ENCODE measurements around the gene CENPF.
"Not testable (repeated sequence)": the region's sequence is repeated elsewhere in the genome, so short reads cannot be mapped to it uniquely, and the experiment has no call there.

Gene CENPF

DNA sequence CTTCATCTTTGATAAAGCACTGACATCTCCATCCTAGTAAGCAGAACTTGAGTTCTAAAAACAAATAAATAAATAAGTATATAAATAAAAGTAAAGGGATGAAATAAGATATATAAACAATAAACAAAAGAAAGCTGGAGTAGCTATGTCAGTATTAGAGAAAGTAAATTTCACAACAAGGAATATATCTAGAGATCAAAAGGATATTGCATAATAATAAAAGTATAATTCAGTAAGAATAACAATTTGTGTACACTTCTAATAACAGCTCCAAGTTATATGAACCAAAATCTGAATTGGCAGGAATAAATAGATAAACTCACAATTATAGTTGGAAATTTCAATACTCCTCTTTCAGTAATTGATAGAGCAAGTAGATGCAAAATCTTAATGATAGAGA is 9.8 kb upstream of the CENPF start:
- Histone ChIP-seq H2BK15ac (ENCODE audit: low read length) (no peak overlapping the region), H2AK5ac (ENCODE audit: low read depth, low read length) (no peak overlapping the region), H3K27me3 (ENCODE audit: control insufficient read depth in 3 of 3, insufficient read depth in 3 of 3, low read depth in 1 of 3, low read length in 3 of 3) (peaks cover 0 to 4% (median 0%) of the 10 kb centered on the region in 3 experiments), H2BK12ac (ENCODE audit: low read length) (no peak overlapping the region), H4K91ac (ENCODE audit: low read depth, low read length, poor library complexity) (no peak overlapping the region), H3K9me3 (replicated peaks in 1 of 2; ENCODE audit: control insufficient read depth in 2 of 2, insufficient read depth in 1 of 2, low read depth in 1 of 2, low read length in 2 of 2) (no peaks in the 10 kb centered on the region), H3K4ac (ENCODE audit: low read length) (no peak overlapping the region), H3K36me3 (replicated peaks in 1 of 2; ENCODE audit: control insufficient read depth in 2 of 2, insufficient read depth in 2 of 2, low read length in 2 of 2) (no peaks in the 10 kb centered on the region), H3K14ac (ENCODE audit: low read length) (no peak overlapping the region), H2BK5ac (ENCODE audit: low read length) (no peak overlapping the region), H3K9ac (ENCODE audit: low read depth, low read length, poor library complexity) (no peak overlapping the region), H3K18ac (ENCODE audit: low read length) (no peak overlapping the region), H3K23ac (ENCODE audit: low read depth, low read length, poor library complexity) (no peak overlapping the region), H2BK120ac (ENCODE audit: low read depth, low read length) (no peak overlapping the region), H3K4me2 (ENCODE audit: insufficient read depth, low read length, poor library complexity, severe bottlenecking) (no peak overlapping the region), H4K8ac (ENCODE audit: low read depth, low read length) (no peak overlapping the region), H2AFZ (ENCODE audit: low read length) (no peak overlapping the region), H3K4me3 (ENCODE audit: low read length in 2 of 2) (no peak overlapping the region), H3K4me1 (ENCODE audit: control insufficient read depth in 2 of 2, insufficient read depth in 1 of 2, low read depth in 1 of 2, low read length in 2 of 2) (no peaks in the 10 kb centered on the region), H3K27ac (replicated peaks; ENCODE audit: low read length) (no peak overlapping the region), H3K79me1 (ENCODE audit: low read depth, low read length) (no peaks in the 10 kb centered on the region)
- no peak for DNase-seq (ENCODE audit: low spot score)

- Histone ChIP-seq H3K23ac (ENCODE audit: low read depth, low read length, poor library complexity) (no peak overlapping the region), H3K4me3 (ENCODE audit: low read length in 2 of 2) (peak overlapping the region; percentile 99), H3K36me3 (replicated peaks in 1 of 2; ENCODE audit: control insufficient read depth in 2 of 2, insufficient read depth in 2 of 2, low read length in 2 of 2) (peaks cover 4 to 31% of the 10 kb centered on the region in 2 donors), H3K4ac (ENCODE audit: low read length) (no peak overlapping the region), H3K79me1 (ENCODE audit: low read depth, low read length) (peaks cover 11% of the 10 kb centered on the region), H2AFZ (ENCODE audit: low read length) (peak overlapping the region; percentile 93), H3K27me3 (ENCODE audit: control insufficient read depth in 3 of 3, insufficient read depth in 3 of 3, low read depth in 1 of 3, low read length in 3 of 3) (no peaks in the 10 kb centered on the region), H4K91ac (ENCODE audit: low read depth, low read length, poor library complexity) (no peak overlapping the region), H2BK5ac (ENCODE audit: low read length) (peak overlapping the region; percentile 95), H3K18ac (ENCODE audit: low read length) (peak overlapping the region; percentile 23), H2AK5ac (ENCODE audit: low read depth, low read length) (no peak overlapping the region), H3K14ac (ENCODE audit: low read length) (peak overlapping the region; percentile 48), H2BK120ac (ENCODE audit: low read depth, low read length) (no peak overlapping the region), H4K8ac (ENCODE audit: low read depth, low read length) (no peak overlapping the region), H3K27ac (replicated peaks; ENCODE audit: low read length) (no peak overlapping the region), H3K9me3 (replicated peaks in 1 of 2; ENCODE audit: control insufficient read depth in 2 of 2, insufficient read depth in 1 of 2, low read depth in 1 of 2, low read length in 2 of 2) (peaks cover 0 to 10% of the 10 kb centered on the region in 2 donors), H2BK12ac (ENCODE audit: low read length) (no peak overlapping the region), H3K4me1 (ENCODE audit: control insufficient read depth in 2 of 2, insufficient read depth in 1 of 2, low read depth in 1 of 2, low read length in 2 of 2) (no peaks in the 10 kb centered on the region), H2BK15ac (ENCODE audit: low read length) (no peak overlapping the region), H3K4me2 (ENCODE audit: insufficient read depth, low read length, poor library complexity, severe bottlenecking) (peak overlapping the region; percentile 61), H3K9ac (ENCODE audit: low read depth, low read length, poor library complexity) (peak overlapping the region; percentile 75)
- no peak for DNase-seq (ENCODE audit: low spot score)
- WGBS, 2 donors (ENCODE audit: extremely low coverage in 2 of 2, insufficient read length in 2 of 2, insufficient replicate concordance in 1 of 2): no CpG with 5 or more reads among the region's 11 CpGs
These were observed 841 bp downstream of the CENPF start for GRCh38 chr1:214603819-214604252.

DNA sequence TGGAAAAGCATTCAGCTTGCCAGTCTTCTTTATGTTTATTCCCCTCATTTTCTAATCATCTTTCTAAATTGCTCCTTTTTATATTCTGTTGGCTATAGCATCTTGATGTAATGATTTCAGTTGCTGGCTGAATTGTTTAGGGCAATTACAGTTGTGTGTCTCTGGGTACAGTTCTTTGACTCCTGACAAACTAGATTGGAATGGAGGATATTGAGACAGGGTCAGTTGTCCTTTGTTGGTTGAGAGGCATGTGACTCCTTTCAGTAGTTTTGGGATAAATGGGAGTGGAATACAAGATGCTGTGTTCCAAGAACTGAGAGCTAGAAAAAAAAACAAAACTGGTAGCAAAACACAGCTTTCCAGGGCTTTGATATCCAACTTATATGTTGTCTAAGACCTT is 1.5 kb downstream of the CENPF start:
- Histone ChIP-seq H3K27ac (replicated peaks; ENCODE audit: low read length) (no peak overlapping the region), H3K36me3 (replicated peaks in 1 of 2; ENCODE audit: control insufficient read depth in 2 of 2, insufficient read depth in 2 of 2, low read length in 2 of 2) (peaks cover 9 to 37% of the 10 kb centered on the region in 2 donors), H3K4me3 (ENCODE audit: low read length in 2 of 2) (peak overlapping the region; percentile 99), H3K9me3 (replicated peaks in 1 of 2; ENCODE audit: control insufficient read depth in 2 of 2, insufficient read depth in 1 of 2, low read depth in 1 of 2, low read length in 2 of 2) (peaks cover 3 to 16% of the 10 kb centered on the region in 2 donors), H4K8ac (ENCODE audit: low read depth, low read length) (no peak overlapping the region), H3K27me3 (ENCODE audit: control insufficient read depth in 3 of 3, insufficient read depth in 3 of 3, low read depth in 1 of 3, low read length in 3 of 3) (no peaks in the 10 kb centered on the region), H3K23ac (ENCODE audit: low read depth, low read length, poor library complexity) (no peak overlapping the region), H3K4ac (ENCODE audit: low read length) (no peak overlapping the region), H2AFZ (ENCODE audit: low read length) (peak overlapping the region; percentile 93), H3K4me2 (ENCODE audit: insufficient read depth, low read length, poor library complexity, severe bottlenecking) (peak overlapping the region; percentile 61), H2BK5ac (ENCODE audit: low read length) (no peak overlapping the region), H3K14ac (ENCODE audit: low read length) (no peak overlapping the region), H3K18ac (ENCODE audit: low read length) (no peak overlapping the region), H3K79me1 (ENCODE audit: low read depth, low read length) (peaks cover 11% of the 10 kb centered on the region), H2BK15ac (ENCODE audit: low read length) (no peak overlapping the region), H3K9ac (ENCODE audit: low read depth, low read length, poor library complexity) (no peak overlapping the region), H3K4me1 (ENCODE audit: control insufficient read depth in 2 of 2, insufficient read depth in 1 of 2, low read depth in 1 of 2, low read length in 2 of 2) (no peaks in the 10 kb centered on the region), H2BK12ac (ENCODE audit: low read length) (no peak overlapping the region), H4K91ac (ENCODE audit: low read depth, low read length, poor library complexity) (no peak overlapping the region), H2BK120ac (ENCODE audit: low read depth, low read length) (no peak overlapping the region), H2AK5ac (ENCODE audit: low read depth, low read length) (no peak overlapping the region)
- no peak for DNase-seq (ENCODE audit: low spot score)

DNA sequence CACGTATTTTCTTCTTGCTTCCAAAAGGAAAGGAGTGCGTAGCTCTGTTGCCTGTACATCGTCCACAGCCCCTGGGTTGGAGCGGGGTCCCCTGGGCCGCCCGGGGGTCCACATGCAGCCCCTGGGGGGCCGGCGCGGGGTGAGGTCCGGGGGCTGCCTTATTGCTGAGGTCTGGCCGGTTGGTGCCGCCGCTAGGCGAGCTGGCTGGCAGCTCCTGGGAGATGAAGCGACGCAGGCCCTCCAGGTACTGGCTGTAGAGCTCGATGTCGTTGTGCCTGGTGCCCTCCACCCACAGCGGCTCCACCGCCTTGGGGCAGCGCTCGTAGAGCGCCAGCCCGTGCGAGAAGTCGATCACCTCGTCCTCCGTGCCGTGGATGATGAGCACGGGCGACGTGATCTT is 2.5 kb downstream of the CENPF start:
- Histone ChIP-seq H3K18ac (ENCODE audit: low read length) (peak overlapping the region; percentile 48), H3K9me3 (replicated peaks in 1 of 2; ENCODE audit: control insufficient read depth in 2 of 2, insufficient read depth in 1 of 2, low read depth in 1 of 2, low read length in 2 of 2) (peaks cover 3 to 24% of the 10 kb centered on the region in 2 donors), H3K79me1 (ENCODE audit: low read depth, low read length) (peaks cover 11% of the 10 kb centered on the region), H3K36me3 (replicated peaks in 1 of 2; ENCODE audit: control insufficient read depth in 2 of 2, insufficient read depth in 2 of 2, low read length in 2 of 2) (peaks cover 10 to 44% of the 10 kb centered on the region in 2 donors)
- not testable (repeated sequence) for H3K4me3 ChIP-seq (ENCODE audit: low read length in 2 of 2); H3K27me3 ChIP-seq (ENCODE audit: control insufficient read depth in 3 of 3, insufficient read depth in 3 of 3, low read depth in 1 of 3, low read length in 3 of 3); H3K14ac ChIP-seq (ENCODE audit: low read length); H2BK5ac ChIP-seq (ENCODE audit: low read length); DNase-seq (ENCODE audit: low spot score); H3K27ac ChIP-seq (replicated peaks; ENCODE audit: low read length); H2BK12ac ChIP-seq (ENCODE audit: low read length); H2BK15ac ChIP-seq (ENCODE audit: low read length); H2AFZ ChIP-seq (ENCODE audit: low read length); H3K23ac ChIP-seq (ENCODE audit: low read depth, low read length, poor library complexity); H4K91ac ChIP-seq (ENCODE audit: low read depth, low read length, poor library complexity); H3K4me1 ChIP-seq (ENCODE audit: control insufficient read depth in 2 of 2, insufficient read depth in 1 of 2, low read depth in 1 of 2, low read length in 2 of 2); H2BK120ac ChIP-seq (ENCODE audit: low read depth, low read length); H3K4ac ChIP-seq (ENCODE audit: low read length); H4K8ac ChIP-seq (ENCODE audit: low read depth, low read length); H2AK5ac ChIP-seq (ENCODE audit: low read depth, low read length); H3K4me2 ChIP-seq (ENCODE audit: insufficient read depth, low read length, poor library complexity, severe bottlenecking); H3K9ac ChIP-seq (ENCODE audit: low read depth, low read length, poor library complexity)
- WGBS, 2 donors (ENCODE audit: extremely low coverage in 2 of 2, insufficient read length in 2 of 2, insufficient replicate concordance in 1 of 2): no CpG with 5 or more reads among the region's 32 CpGs

All from neuronal stem cell (in vitro differentiated cells).